HEK293 (cell line): ENCODE measurements around the gene BBIP1.

Experiments
- BCL11B ChIP-seq: fragments of 450-650 bp; formaldehyde crosslinking; IDR thresholded peaks from 2 replicates; pipeline ENCODE4 v1.5.1; 2016; ENCODE audit warnings: low read depth, missing biosample characterization, missing genetic modification characterization
- EGR2 ChIP-seq: fragments of 450-650 bp; formaldehyde crosslinking; IDR thresholded peaks from 2 replicates; pipeline ENCODE4 v1.5.1; 2016; ENCODE audit warnings: low read depth, missing biosample characterization, missing genetic modification characterization
- ELK4 ChIP-seq: IDR thresholded peaks from 2 replicates; pipeline ENCODE4 v1.6.1; 2011; ENCODE audit warnings: mild to moderate bottlenecking, low read depth, low read length, borderline replicate concordance
- FEZF1 ChIP-seq: fragments of 450-650 bp; formaldehyde crosslinking; IDR thresholded peaks from 2 replicates; pipeline ENCODE4 v1.5.1; 2016; ENCODE audit warnings: missing biosample characterization, missing genetic modification characterization
- GLIS1 ChIP-seq: fragments of 450-650 bp; formaldehyde crosslinking; IDR thresholded peaks from 2 replicates; pipeline ENCODE4 v1.5.1; 2016; ENCODE audit warnings: missing biosample characterization, missing genetic modification characterization
- GLIS2 ChIP-seq: fragments of 450-650 bp; formaldehyde crosslinking; IDR thresholded peaks from 2 replicates; pipeline ENCODE4 v1.5.1; 2016; ENCODE audit warnings: missing biosample characterization, missing genetic modification characterization
- HOXA7 ChIP-seq: sonication (generic); formaldehyde crosslinking; IDR thresholded peaks from 2 replicates; pipeline ENCODE4 v1.8.1; 2022; ENCODE audit warnings: missing genetic modification reagents, borderline replicate concordance
- HOXD13 ChIP-seq: sonication (generic); formaldehyde crosslinking; IDR thresholded peaks from 2 replicates; pipeline ENCODE4 v1.8.0; 2022; ENCODE audit warnings: missing genetic modification reagents, borderline replicate concordance
- IKZF3 ChIP-seq: fragments of 450-650 bp; IDR thresholded peaks from 2 replicates; pipeline ENCODE4 v1.5.0; 2018; ENCODE audit warnings: missing biosample characterization, mild to moderate bottlenecking, missing genetic modification characterization, moderate library complexity
- KLF8 ChIP-seq: fragments of 450-650 bp; formaldehyde crosslinking; IDR thresholded peaks from 2 replicates; pipeline ENCODE4 v1.5.1; 2016; ENCODE audit warnings: missing biosample characterization, missing genetic modification characterization
- MZF1 ChIP-seq: fragments of 450-650 bp; formaldehyde crosslinking; IDR thresholded peaks from 2 replicates; pipeline ENCODE4 v1.5.1; 2017; ENCODE audit warnings: missing biosample characterization, missing genetic modification characterization, borderline replicate concordance
- OVOL3 ChIP-seq: fragments of 450-650 bp; formaldehyde crosslinking; IDR thresholded peaks from 2 replicates; pipeline ENCODE4 v1.5.1; 2016; ENCODE audit warnings: missing biosample characterization, missing genetic modification characterization
- SETDB1 ChIP-seq: IDR thresholded peaks from one replicate; pipeline ENCODE4 v1.6.1; 2017; ENCODE audit warnings: mild to moderate bottlenecking, low read length, moderate library complexity, mixed read lengths; ENCODE audit not compliant: insufficient read length
- WT1 ChIP-seq: fragments of 450-650 bp; formaldehyde crosslinking; IDR thresholded peaks from 2 replicates; pipeline ENCODE4 v1.5.1; 2016; ENCODE audit warnings: missing biosample characterization, missing genetic modification characterization
- YY2 ChIP-seq: fragments of 450-650 bp; formaldehyde crosslinking; IDR thresholded peaks from 2 replicates; pipeline ENCODE4 v1.5.1; 2016; ENCODE audit warnings: missing biosample characterization, missing genetic modification characterization
- ZBTB48 ChIP-seq: fragments of 450-650 bp; formaldehyde crosslinking; IDR thresholded peaks from 2 replicates; pipeline ENCODE4 v1.5.1; 2016; ENCODE audit warnings: missing biosample characterization, missing genetic modification characterization
- ZBTB7A ChIP-seq: fragments of 450-650 bp; formaldehyde crosslinking; IDR thresholded peaks from 2 replicates; pipeline ENCODE4 v1.5.1; 2016; ENCODE audit warnings: low read depth, missing biosample characterization, missing genetic modification characterization
- ZEB2 ChIP-seq: fragments of 450-650 bp; formaldehyde crosslinking; IDR thresholded peaks from 2 replicates; pipeline ENCODE4 v1.5.1; 2016; ENCODE audit warnings: missing biosample characterization, missing genetic modification characterization
- ZFP69B ChIP-seq: fragments of 450-650 bp; formaldehyde crosslinking; IDR thresholded peaks from 2 replicates; pipeline ENCODE4 v1.5.1; 2016; ENCODE audit warnings: missing biosample characterization, missing genetic modification characterization
- ZIC2 ChIP-seq: fragments of 450-650 bp; formaldehyde crosslinking; IDR thresholded peaks from 2 replicates; pipeline ENCODE4 v1.5.1; 2016; ENCODE audit warnings: missing biosample characterization, missing genetic modification characterization
- ZNF148 ChIP-seq: fragments of 450-650 bp; formaldehyde crosslinking; IDR thresholded peaks from 2 replicates; pipeline ENCODE4 v1.5.0; 2017; ENCODE audit warnings: missing biosample characterization, missing genetic modification characterization, borderline replicate concordance
- ZNF18 ChIP-seq: fragments of 450-650 bp; formaldehyde crosslinking; IDR thresholded peaks from 2 replicates; pipeline ENCODE4 v1.5.1; 2016; ENCODE audit warnings: missing biosample characterization, missing genetic modification characterization
- ZNF184 ChIP-seq: fragments of 450-650 bp; IDR thresholded peaks from 2 replicates; pipeline ENCODE4 v1.5.1; 2018; ENCODE audit warnings: missing biosample characterization, mild to moderate bottlenecking, missing genetic modification characterization
- ZNF214 ChIP-seq: fragments of 450-650 bp; formaldehyde crosslinking; IDR thresholded peaks from 2 replicates; pipeline ENCODE4 v1.5.1; 2017; ENCODE audit warnings: missing biosample characterization, mild to moderate bottlenecking, missing genetic modification characterization, borderline replicate concordance
- ZNF239 ChIP-seq: fragments of 450-650 bp; formaldehyde crosslinking; IDR thresholded peaks from 2 replicates; pipeline ENCODE4 v1.5.1; 2016; ENCODE audit warnings: missing biosample characterization, missing genetic modification characterization
- ZNF350 ChIP-seq: fragments of 450-650 bp; formaldehyde crosslinking; IDR thresholded peaks from 2 replicates; pipeline ENCODE4 v1.5.0; 2017; ENCODE audit warnings: missing biosample characterization, mild to moderate bottlenecking, missing genetic modification characterization
- ZNF398 ChIP-seq: fragments of 450-650 bp; formaldehyde crosslinking; IDR thresholded peaks from 2 replicates; pipeline ENCODE4 v1.5.1; 2017; ENCODE audit warnings: missing biosample characterization, missing genetic modification characterization
- ZNF404 ChIP-seq: fragments of 450-650 bp; formaldehyde crosslinking; IDR thresholded peaks from 2 replicates; pipeline ENCODE4 v1.5.1; 2017; ENCODE audit warnings: missing biosample characterization, missing genetic modification characterization
- ZNF514 ChIP-seq: fragments of 450-650 bp; formaldehyde crosslinking; IDR thresholded peaks from 2 replicates; pipeline ENCODE4 v1.5.1; 2016; ENCODE audit warnings: missing biosample characterization, missing genetic modification characterization
- ZNF529 ChIP-seq: fragments of 450-650 bp; formaldehyde crosslinking; IDR thresholded peaks from 2 replicates; pipeline ENCODE4 v1.5.1; 2017; ENCODE audit warnings: missing genetic modification characterization, missing biosample characterization; ENCODE audit not compliant: insufficient replicate concordance
- ZNF596 ChIP-seq: fragments of 450-650 bp; IDR thresholded peaks from 2 replicates; pipeline ENCODE4 v1.5.0; 2018; ENCODE audit warnings: missing biosample characterization, mild to moderate bottlenecking, missing genetic modification characterization, moderate library complexity
- ZNF621 ChIP-seq: fragments of 450-650 bp; formaldehyde crosslinking; IDR thresholded peaks from 2 replicates; pipeline ENCODE4 v1.5.1; 2017; ENCODE audit warnings: missing biosample characterization, missing genetic modification characterization
- ZNF670 ChIP-seq: fragments of 450-650 bp; formaldehyde crosslinking; IDR thresholded peaks from 2 replicates; pipeline ENCODE4 v1.5.1; 2016; ENCODE audit warnings: missing biosample characterization, missing genetic modification characterization, low read depth
- ZNF830 ChIP-seq: fragments of 450-650 bp; IDR thresholded peaks from 2 replicates; pipeline ENCODE4 v1.5.0; 2018; ENCODE audit warnings: missing biosample characterization, missing genetic modification characterization, low read depth, mild to moderate bottlenecking, moderate library complexity

The BBIP1 gene

GRCh38 chr10:110918643-110919348, at the start of gene BBIP1 (continued):
- TF ChIP-seq ZNF596 (tag by site-specific recombination): 0 out of 2 replicates have a peak, but pooled peaks have one; percentile 23
- peak; percentile 56 for TF ChIP-seq EGR2 (tag by site-specific recombination)
- TF ChIP-seq ZNF398 (tag by site-specific recombination): peak; percentile 19; the same call in 1 of the 2 replicates
- no peak for TF ChIP-seq ZNF239 (tag by site-specific recombination)
- no peak for TF ChIP-seq ZNF514 (tag by site-specific recombination)
- TF ChIP-seq ZNF621 (tag by site-specific recombination): no peak
- TF ChIP-seq WT1 (tag by site-specific recombination): no peak; the same call in 1 of the 2 replicates
- peak; percentile 78; the same call in 1 of the 2 replicates for TF ChIP-seq BCL11B
- TF ChIP-seq ELK4: peak; percentile 61; the same call in 1 of the 2 replicates
- TF ChIP-seq HOXD13 (CRISPR knock-in tag): no peak
- peak; percentile 96 for TF ChIP-seq KLF8
- TF ChIP-seq ZBTB7A: peak; percentile 87
- TF ChIP-seq ZNF148 (tag by site-specific recombination): no peak
- peak; percentile 80 for TF ChIP-seq ZIC2 (tag by site-specific recombination)
- TF ChIP-seq ZNF184 (tag by site-specific recombination): peak; percentile 9; the same call in 1 of the 2 replicates
- no peak for TF ChIP-seq ZNF214
- no peak for TF ChIP-seq ZNF830
- TF ChIP-seq GLIS2 (tag by site-specific recombination): peak; percentile 99
- TF ChIP-seq GLIS1: peak; percentile 95
- TF ChIP-seq ZFP69B: peak; percentile 26; the same call in 1 of the 2 replicates
- peak; percentile 92 for TF ChIP-seq ZBTB48
- no peak for TF ChIP-seq SETDB1
- peak; percentile 81; the same call in 1 of the 2 replicates for TF ChIP-seq ZEB2 (tag by site-specific recombination)
- TF ChIP-seq FEZF1 (tag by site-specific recombination): 0 out of 2 replicates have a peak, but pooled peaks have one; percentile 55
- TF ChIP-seq ZNF670 (tag by site-specific recombination): no peak
- TF ChIP-seq IKZF3 (tag by site-specific recombination): peak; percentile 96
- TF ChIP-seq HOXA7 (CRISPR knock-in tag): no peak
- TF ChIP-seq OVOL3 (tag by site-specific recombination): peak; percentile 49; the same call in 1 of the 2 replicates
- TF ChIP-seq YY2 (tag by site-specific recombination): peak; percentile 86
- no peak for TF ChIP-seq MZF1
- no peak for TF ChIP-seq ZNF350 (tag by site-specific recombination)
- TF ChIP-seq ZNF18: no peak
- TF ChIP-seq ZNF529 (tag by site-specific recombination): no peak
- TF ChIP-seq ZNF404 (tag by site-specific recombination): no peak
